Stimulated activated CD8-positive, alpha-beta memory T cell treated with anti-CD3 and anti-CD28 coated beads, Interleukin-4, amount 100 ng/mL, for 24 hours (primary cell): Measurements from ENCODE around the gene THRAP3.

Experiments
- DNase-seq: peaks from one replicate; pipeline ENCODE4 v3.0.0-alpha.2; 2020; ENCODE audit warnings: low read depth

Gene THRAP3

DNA sequence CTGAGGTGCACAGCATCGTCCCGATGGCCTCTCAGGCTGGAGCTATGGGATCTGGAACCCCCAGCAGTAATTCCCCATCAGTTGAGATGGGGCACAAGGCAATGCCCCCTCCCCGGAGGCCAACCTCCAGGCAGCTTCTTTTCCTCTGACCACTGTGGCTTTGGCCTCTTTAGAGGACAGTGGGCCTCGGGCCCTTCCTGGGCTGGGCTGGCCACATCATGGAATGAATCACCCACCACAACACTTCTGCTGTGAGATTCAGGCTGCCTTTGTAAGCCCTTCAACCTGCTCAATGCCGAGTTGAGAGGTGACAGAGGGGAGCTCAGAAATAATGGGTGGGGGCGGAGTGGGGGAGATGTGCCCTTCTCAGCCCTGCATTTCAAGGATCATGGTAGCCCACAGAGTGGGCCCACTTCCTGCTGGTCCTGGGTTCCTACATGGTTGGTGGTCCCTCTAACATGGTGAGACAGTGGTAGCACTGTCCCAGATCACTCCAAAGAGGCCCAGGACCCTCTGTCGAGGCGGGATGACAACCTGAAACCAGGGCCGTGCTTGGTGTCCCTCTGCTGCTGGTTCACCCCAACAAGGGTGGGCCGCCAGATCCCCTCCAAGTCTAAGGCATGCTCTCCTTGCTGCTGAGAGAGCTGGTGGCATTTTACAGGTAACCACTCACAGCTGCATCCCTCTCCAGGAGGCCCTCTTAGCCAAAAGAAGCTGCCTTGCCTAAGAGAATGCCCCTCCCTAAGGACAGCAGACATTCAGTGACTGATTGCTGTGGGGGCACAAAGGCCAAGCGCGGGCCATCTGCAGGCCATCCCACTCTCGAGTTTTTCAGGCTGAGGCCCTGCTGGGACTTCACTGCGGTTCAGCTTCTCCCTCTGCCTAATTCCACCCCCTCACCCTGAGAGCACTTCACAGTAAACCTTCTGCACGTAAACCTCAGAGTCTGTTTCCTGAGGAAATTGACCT is 129.0 kb downstream of the THRAP3 start:
- DNase-seq: no peak

DNA sequence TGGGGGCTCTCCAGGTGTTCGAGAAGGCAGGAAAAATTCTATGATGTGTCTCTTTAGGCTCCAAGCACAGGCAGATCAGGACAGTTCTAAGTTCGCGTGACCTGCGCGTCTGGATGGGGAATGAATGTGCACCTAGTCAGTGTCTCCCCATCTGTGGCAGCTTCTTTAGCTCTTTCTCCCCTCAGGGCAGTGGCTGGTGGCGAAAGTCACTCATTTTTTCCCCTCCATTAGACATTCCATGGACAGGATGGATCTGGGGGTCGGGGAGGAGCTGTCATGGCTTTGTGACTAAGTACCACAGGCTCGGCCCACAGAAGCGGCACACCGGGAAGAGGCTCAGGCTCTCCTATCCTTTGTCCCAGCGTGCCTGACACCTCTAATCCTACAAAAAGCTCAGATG is 130.2 kb downstream of the THRAP3 start:
- DNase-seq: no peak
